Left colon (tissue), 2 donors: ENCODE data around the gene RNF125. TPM values are rescaled to one million over a fixed set of nuclear protein-coding genes. Genes with fewer than 3 reads are reported as not detected.

Experiments
- ATAC-seq: fragments of 200-7000 bp; cut with Tn5 transposase; one replicate; pipeline ENCODE4 v1.9.1; 2020; ENCODE audit warnings: mild to moderate bottlenecking, moderate library complexity
- DNase-seq, 2 donors: peaks; one replicate each; pipeline ENCODE4 v3.0.0-alpha.2; 2020
- intact Hi-C, 2 donors: fragments of 100-400 bp; cut with DNase I in 1 of 2; cut with micrococcal nuclease in 1 of 2; formaldehyde crosslinking; loops; one replicate each; pipeline versions ENCODE4 v1.11.2 to v1.14.0; 2022; cut with DNase I, micrococcal nuclease
- total RNA-seq, 2 donors: library from RNA; stranded (reverse); fragmentation: NEBNext Ultra II Directional; extraction: Animal tissue kit (Norgen Biotek cat#: 25700); gene quantifications; one replicate each; pipeline ENCODE4 v1.2.1, GENCODE V29; 2021
- donor health status: DM: no; HTN: no; CAD: no.
- donor health status: DM: yes; HTN: yes; CAD: no.

RNF125 gene
- total RNA-seq, 2 donors from 2014 or later = 8.5 to 12.0 TPM

DNA sequence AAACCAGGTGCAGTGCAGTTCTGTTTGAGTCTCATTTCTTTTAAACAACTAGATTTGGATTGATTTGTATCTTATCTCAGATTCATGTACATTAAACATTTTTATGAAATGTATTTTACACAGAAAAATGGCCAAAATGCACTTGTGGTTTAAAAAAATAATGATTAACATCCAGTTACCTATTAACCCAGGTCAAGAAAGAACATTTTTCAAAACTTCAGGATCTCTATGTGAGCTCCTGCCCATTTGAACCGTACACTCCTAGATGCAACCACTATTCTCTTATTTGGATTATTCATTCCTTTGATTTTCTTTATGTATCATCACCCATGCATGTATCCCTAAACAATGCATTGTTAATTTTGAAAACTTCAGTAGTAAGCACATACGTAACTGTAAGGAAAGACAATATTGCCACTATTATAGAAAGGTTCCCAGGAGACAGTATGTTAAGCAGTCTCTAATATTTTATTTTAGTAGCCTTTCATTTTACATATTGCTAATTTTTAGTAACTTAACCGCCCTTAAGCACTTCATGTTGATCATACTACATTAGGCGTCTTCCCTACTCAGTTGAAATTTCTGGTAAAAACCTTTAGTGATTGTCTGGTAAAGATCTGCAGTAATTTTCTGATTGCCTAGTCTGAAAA lies 95.8 kb downstream of the RNF125 start:
- DNase-seq (no peak), ATAC-seq (no peak)
- intact Hi-C loops = no loop called here

GRCh38 chr18:32122039-32122438 lies 103.4 kb downstream of the RNF125 start:
- DNase-seq (no peak), ATAC-seq (peak; percentile 71)
- intact Hi-C loops = no loop called here

Other genes with a start within 250 kb of the RNF125 start
- 10 to 100 TPM; 47.1 to 48.1 TPM for gene TRAPPC8, start 75.7 kb upstream of the RNF125 start, total RNA-seq
- gene RNF138, start 73.0 kb downstream of the RNF125 start, total RNA-seq = 10 to 100 TPM; 38.3 to 54.1 TPM
- gene MEP1B, start 171.2 kb downstream of the RNF125 start, total RNA-seq = 10 to 100 TPM; 11.3 to 11.8 TPM